HG02759 (cell line): ENCODE data around the gene TIA1.

ENCODE experiments used
- ATAC-seq: cut with Tn5 transposase; IDR thresholded peaks from one replicate; pipeline ENCODE4 v1.9.1; 2021; ENCODE audit warnings: mild to moderate bottlenecking, moderate library complexity; ENCODE audit not compliant: unreplicated experiment

TIA1 gene

GRCh38 chr2:70161069-70161534, 87.3 kb downstream of the TIA1 start:
- peak; percentile 94 for ATAC-seq

DNA sequence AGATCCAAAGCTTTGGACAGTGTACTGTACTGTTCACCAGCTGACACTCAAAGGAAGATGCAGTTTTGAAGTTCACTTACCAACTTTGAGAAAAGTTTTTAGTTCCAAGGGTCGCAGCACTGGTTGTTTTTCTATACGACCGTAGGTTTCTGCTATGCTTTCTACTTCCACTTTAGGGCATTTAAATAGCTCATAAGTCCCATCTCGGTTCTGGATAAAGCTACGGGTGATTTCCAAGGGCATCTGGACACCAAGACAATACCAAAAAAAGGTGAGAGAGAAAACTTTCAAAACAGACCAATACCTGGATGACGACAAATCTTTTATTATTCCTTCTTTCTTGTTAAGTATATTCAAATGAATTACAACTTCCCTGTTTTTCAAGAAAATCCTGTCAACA, 87.9 kb downstream of the TIA1 start:
- ATAC-seq = no peak
